ENCODE data around the gene TBCB. TPM values are rescaled to one million over a fixed set of nuclear protein-coding genes. Genes with fewer than 3 reads are reported as not detected.

The TBCB gene
- total and polyA plus RNA-seq, 2 donors (not counting 3 experiments of a cell fraction or from before 2014, with no cell fraction given): 178 to 363 TPM

DNA sequence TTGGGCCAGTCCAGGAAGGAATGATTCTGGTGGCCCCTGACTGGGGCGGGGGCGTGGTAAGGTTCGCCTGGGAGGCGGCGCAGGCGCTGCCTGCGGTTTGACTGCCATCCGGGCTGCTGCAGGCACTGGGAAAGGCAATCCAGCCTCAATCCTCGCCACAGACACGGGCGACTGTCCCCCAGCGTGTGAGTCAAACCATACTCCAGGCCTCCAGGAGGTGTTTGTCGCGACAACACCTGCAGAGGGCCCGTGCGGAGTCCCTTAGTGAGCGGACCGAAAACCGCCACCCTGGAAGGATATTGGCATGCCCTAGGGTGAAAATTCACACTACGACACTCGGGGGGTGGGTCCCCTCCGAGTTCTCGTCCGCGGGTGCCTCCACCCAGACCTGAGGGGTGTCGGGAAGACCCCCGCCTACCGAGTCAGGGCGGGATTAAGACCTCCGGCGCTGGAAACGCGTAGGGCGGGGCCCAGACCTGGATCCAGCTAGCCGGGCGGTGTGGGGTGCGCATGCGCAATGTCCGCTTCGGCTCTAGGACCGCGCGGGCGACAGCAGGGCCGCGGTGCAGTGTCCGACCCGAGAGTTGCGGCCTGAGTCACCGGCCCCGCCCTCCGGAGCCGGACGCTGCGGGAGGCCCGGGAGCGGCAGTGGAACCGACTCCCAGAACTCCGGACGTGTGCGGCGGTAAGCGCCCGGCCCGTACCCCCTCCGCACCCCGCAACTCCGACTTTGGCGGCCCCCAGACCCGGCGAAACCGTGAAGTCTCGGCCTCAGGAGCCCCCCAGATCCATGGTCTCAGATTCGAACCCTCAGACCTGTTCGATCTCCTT, 24.4 kb downstream of the TBCB start, which contains the start of gene CAPNS1:
Gene CAPNS1, plus strand, starts transcription at position 594 of the 831 bp plus-strand sequence. CDS start 946 bp downstream, outside the sequence.
- intact Hi-C loops (cut with micrococcal nuclease): loop anchor here (1.0 to 2.0 kb wide), 4 partner anchors 11 to 85 kb away; partner anchors contain the start of genes TBCB, THAP8, WDR62 and ZNF146
- peak; percentile 91 for FAIRE-seq

More for the DNA sequence above, 24.4 kb downstream of the TBCB start, which contains the start of gene CAPNS1:
- dilution Hi-C loops (cut with MboI; ENCODE audit: extremely low pct_ligation_motif_present, low sequenced_read_pairs): no loop called here
- peaks cover 10 to 17% of the 10 kb centered on the region in 2 experiments for H3K36me3 ChIP-seq (ENCODE audit: control insufficient read depth in 2 of 2, extremely low read depth in 1 of 2, insufficient read depth in 2 of 2, low read length in 2 of 2)
- POLR2A ChIA-PET: interaction anchor here (1.3 to 1.4 kb wide), 2 partner anchors 12 kb away, joined by 3 to 5 read pairs; no protein-coding TSS in a partner anchor
- no peaks in the 10 kb centered on the region for H3K9me3 ChIP-seq (replicated peaks; ENCODE audit: control insufficient read depth, insufficient read depth, low read length)
- H3K79me2 ChIP-seq (ENCODE audit: control insufficient read depth, insufficient read depth, low read length): peaks cover 21% of the 10 kb centered on the region
- H3K9ac ChIP-seq (replicated peaks; ENCODE audit: extremely low read depth, insufficient read depth, low read length): peak within 1 kb of the TSS; percentile 99
- peak within 1 kb of the TSS; percentile 84 for H3K4me2 ChIP-seq (ENCODE audit: insufficient read depth, low read length)
- H3K4me3 ChIP-seq (replicated peaks in 1 of 3; ENCODE audit: insufficient read depth in 1 of 3, low read depth in 1 of 3, low read length in 3 of 3): peak within 1 kb of the TSS; percentile 89 to 97 (median 91)
- CTCF ChIA-PET: interaction anchor here (1.0 to 2.1 kb wide), 4 partner anchors 10 to 79 kb away, joined by 4 to 18 read pairs (median 6); no protein-coding TSS in a partner anchor
- TSS peak; percentile 36 for BruUV-seq (replicated peaks)
- H3K27me3 ChIP-seq (ENCODE audit: control insufficient read depth in 2 of 2, insufficient read depth in 2 of 2, low read length in 2 of 2): no peaks in the 10 kb centered on the region
- peaks cover 20% of the 10 kb centered on the region for H3K4me1 ChIP-seq (ENCODE audit: control insufficient read depth, extremely low read depth, insufficient read depth, low read length)
- H2AFZ ChIP-seq (ENCODE audit: low read depth, low read length): peak within 1 kb of the TSS; percentile 90
- peak; percentile 97 for DNase-seq (ENCODE audit: low read depth, low spot score)
- peak within 1 kb of the TSS; percentile 91 for H3K27ac ChIP-seq (ENCODE audit: insufficient read depth, low read depth, low read length)
- TF ChIP-seq POLR2AphosphoS5 (IDR thresholded peaks at IDR 0.05; ENCODE audit: insufficient read depth, low read depth, low read length) (peak; percentile 99), MYC (IDR thresholded peaks at IDR 0.05; ENCODE audit: low read depth, low read length) (peak; percentile 34), POLR2A (IDR thresholded peaks at IDR 0.05; ENCODE audit: low read depth, low read length) (peak; percentile 96), FOS (IDR thresholded peaks at IDR 0.05; ENCODE audit: borderline replicate concordance, insufficient read depth, low read length) (peak; percentile 85), EZH2 (IDR thresholded peaks at IDR 0.05; ENCODE audit: borderline replicate concordance, low read depth, low read length, severe bottlenecking) (no peak), JUN (IDR thresholded peaks at IDR 0.05; ENCODE audit: borderline replicate concordance, insufficient read depth, insufficient read length, low read depth) (no peak)
- TF ChIP-seq, protein P1, sequence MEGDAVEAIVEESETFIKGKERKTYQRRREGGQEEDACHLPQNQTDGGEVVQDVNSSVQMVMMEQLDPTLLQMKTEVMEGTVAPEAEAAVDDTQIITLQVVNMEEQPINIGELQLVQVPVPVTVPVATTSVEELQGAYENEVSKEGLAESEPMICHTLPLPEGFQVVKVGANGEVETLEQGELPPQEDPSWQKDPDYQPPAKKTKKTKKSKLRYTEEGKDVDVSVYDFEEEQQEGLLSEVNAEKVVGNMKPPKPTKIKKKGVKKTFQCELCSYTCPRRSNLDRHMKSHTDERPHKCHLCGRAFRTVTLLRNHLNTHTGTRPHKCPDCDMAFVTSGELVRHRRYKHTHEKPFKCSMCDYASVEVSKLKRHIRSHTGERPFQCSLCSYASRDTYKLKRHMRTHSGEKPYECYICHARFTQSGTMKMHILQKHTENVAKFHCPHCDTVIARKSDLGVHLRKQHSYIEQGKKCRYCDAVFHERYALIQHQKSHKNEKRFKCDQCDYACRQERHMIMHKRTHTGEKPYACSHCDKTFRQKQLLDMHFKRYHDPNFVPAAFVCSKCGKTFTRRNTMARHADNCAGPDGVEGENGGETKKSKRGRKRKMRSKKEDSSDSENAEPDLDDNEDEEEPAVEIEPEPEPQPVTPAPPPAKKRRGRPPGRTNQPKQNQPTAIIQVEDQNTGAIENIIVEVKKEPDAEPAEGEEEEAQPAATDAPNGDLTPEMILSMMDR (IDR thresholded peaks at IDR 0.05; ENCODE audit: extremely low read depth in 1 of 2, insufficient read depth in 1 of 2, low read depth in 1 of 2, low read length in 2 of 2): no peak
- TF ChIP-seq, protein P2, sequence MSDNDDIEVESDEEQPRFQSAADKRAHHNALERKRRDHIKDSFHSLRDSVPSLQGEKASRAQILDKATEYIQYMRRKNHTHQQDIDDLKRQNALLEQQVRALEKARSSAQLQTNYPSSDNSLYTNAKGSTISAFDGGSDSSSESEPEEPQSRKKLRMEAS (IDR thresholded peaks at IDR 0.05; ENCODE audit: insufficient read depth, insufficient read length): no peak
- H3K9me1 ChIP-seq (replicated peaks; ENCODE audit: control insufficient read depth, extremely low read depth, insufficient read depth, low read length): no peaks in the 10 kb centered on the region
- H4K20me1 ChIP-seq (replicated peaks; ENCODE audit: control insufficient read depth, extremely low read depth, insufficient read depth, low read length): no peaks in the 10 kb centered on the region

All from endothelial cell of umbilical vein (primary cell).